NOMO-1 treated with dmso at 0.1 percent for 144 hours (cell line): ENCODE measurements around the gene ZBP1.

Source experiments
- DNase-seq: peaks from one replicate; lab custom pipeline; 2025; ENCODE audit not compliant: unreplicated experiment; lab: John Stamatoyannopoulos, UW

Gene ZBP1

GRCh38 chr20:57588596-57588995 lies 31.6 kb downstream of the ZBP1 start:
- no peak for DNase-seq

GRCh38 chr20:57587989-57588377 lies 32.2 kb downstream of the ZBP1 start:
- no peak for DNase-seq

- no peak for DNase-seq
Measured at GRCh38 chr20:57587278-57587988, 32.8 kb downstream of the ZBP1 start.

- DNase-seq = no peak
Measured at GRCh38 chr20:57586943-57587277, 33.3 kb downstream of the ZBP1 start.

GRCh38 chr20:57586370-57586793 lies 33.8 kb downstream of the ZBP1 start:
- DNase-seq = no peak

GRCh38 chr20:57585466-57586213 lies 34.6 kb downstream of the ZBP1 start:
- DNase-seq = no peak

- DNase-seq = no peak
Measured at GRCh38 chr20:57584768-57585461, 35.3 kb downstream of the ZBP1 start.

- no peak for DNase-seq
Measured at GRCh38 chr20:57583289-57584257, 36.7 kb downstream of the ZBP1 start.

GRCh38 chr20:57582432-57583288 lies 37.6 kb downstream of the ZBP1 start:
- DNase-seq = no peak

- no peak for DNase-seq
Measured at GRCh38 chr20:57582029-57582378, 38.2 kb downstream of the ZBP1 start.

- peak; percentile 55 for DNase-seq
Measured at GRCh38 chr20:57581202-57582028, 38.8 kb downstream of the ZBP1 start.

- no peak for DNase-seq
Measured at GRCh38 chr20:57580478-57581201, 39.6 kb downstream of the ZBP1 start.

- no peak for DNase-seq
Measured at GRCh38 chr20:57579898-57580447, 40.3 kb downstream of the ZBP1 start.

- no peak for DNase-seq
Measured at GRCh38 chr20:57579331-57579897, 40.8 kb downstream of the ZBP1 start.

GRCh38 chr20:57578476-57579165 lies 41.6 kb downstream of the ZBP1 start:
- DNase-seq = no peak

GRCh38 chr20:57577679-57578475 lies 42.3 kb downstream of the ZBP1 start:
- DNase-seq = no peak
